ENCODE data around the gene SLC35F1. TPM values are rescaled to one million over a fixed set of nuclear protein-coding genes. Genes with fewer than 3 reads are reported as not detected.

Gene SLC35F1
- total RNA-seq, 1 donor from 2014 or later, result 4.5 TPM

GRCh38 chr6:118186672-118187567, 279.9 kb downstream of the SLC35F1 start:
- TF ChIP-seq CTCF (IDR thresholded peaks at IDR 0.05; ENCODE audit: unreplicated experiment), result no peak
- no peaks in the 10 kb centered on the region for H3K36me3 Mint-ChIP-seq (ENCODE audit: insufficient read depth)
- H3K27me3 Mint-ChIP-seq, result no peaks in the 10 kb centered on the region
- H3K9me3 Mint-ChIP-seq (ENCODE audit: low read depth), result no peaks in the 10 kb centered on the region
- H3K27ac Mint-ChIP-seq, result no peak overlapping the region
- no peak for DNase-seq (ENCODE audit: low spot score, unreplicated experiment)
- no peak overlapping the region for H3K4me3 Mint-ChIP-seq (ENCODE audit: low read depth)
- no peaks in the 10 kb centered on the region for H3K4me1 Mint-ChIP-seq (ENCODE audit: low read depth)

- TF ChIP-seq CTCF (IDR thresholded peaks at IDR 0.05; ENCODE audit: unreplicated experiment), result no peak
- DNase-seq (ENCODE audit: low spot score, unreplicated experiment), result no peak
- H3K4me1 Mint-ChIP-seq (ENCODE audit: low read depth), result no peaks in the 10 kb centered on the region
- no peaks in the 10 kb centered on the region for H3K36me3 Mint-ChIP-seq (ENCODE audit: insufficient read depth)
- H3K27ac Mint-ChIP-seq, result no peak overlapping the region
- H3K9me3 Mint-ChIP-seq (ENCODE audit: low read depth), result no peaks in the 10 kb centered on the region
- no peak overlapping the region for H3K4me3 Mint-ChIP-seq (ENCODE audit: low read depth)
- no peaks in the 10 kb centered on the region for H3K27me3 Mint-ChIP-seq
These were observed 280.6 kb downstream of the SLC35F1 start for GRCh38 chr6:118187568-118188164.

GRCh38 chr6:118188561-118188960, 281.5 kb downstream of the SLC35F1 start:
- no peak for DNase-seq (ENCODE audit: low spot score, unreplicated experiment)
- no peaks in the 10 kb centered on the region for H3K4me1 Mint-ChIP-seq (ENCODE audit: low read depth)
- no peak for TF ChIP-seq CTCF (IDR thresholded peaks at IDR 0.05; ENCODE audit: unreplicated experiment)
- no peak overlapping the region for H3K4me3 Mint-ChIP-seq (ENCODE audit: low read depth)
- no peaks in the 10 kb centered on the region for H3K27me3 Mint-ChIP-seq
- no peaks in the 10 kb centered on the region for H3K36me3 Mint-ChIP-seq (ENCODE audit: insufficient read depth)
- H3K9me3 Mint-ChIP-seq (ENCODE audit: low read depth), result no peaks in the 10 kb centered on the region
- H3K27ac Mint-ChIP-seq, result no peak overlapping the region

- H3K4me1 Mint-ChIP-seq (ENCODE audit: low read depth), result peaks cover 4% of the 10 kb centered on the region
- no peak overlapping the region for H3K27ac Mint-ChIP-seq
- no peak for TF ChIP-seq CTCF (IDR thresholded peaks at IDR 0.05; ENCODE audit: unreplicated experiment)
- no peaks in the 10 kb centered on the region for H3K9me3 Mint-ChIP-seq (ENCODE audit: low read depth)
- H3K36me3 Mint-ChIP-seq (ENCODE audit: insufficient read depth), result no peaks in the 10 kb centered on the region
- H3K27me3 Mint-ChIP-seq, result no peaks in the 10 kb centered on the region
- H3K4me3 Mint-ChIP-seq (ENCODE audit: low read depth), result no peak overlapping the region
- DNase-seq (ENCODE audit: low spot score, unreplicated experiment), result no peak
These were observed 290.5 kb downstream of the SLC35F1 start for GRCh38 chr6:118197539-118197938.

- H3K27me3 Mint-ChIP-seq, result no peaks in the 10 kb centered on the region
- no peak for TF ChIP-seq CTCF (IDR thresholded peaks at IDR 0.05; ENCODE audit: unreplicated experiment)
- no peaks in the 10 kb centered on the region for H3K36me3 Mint-ChIP-seq (ENCODE audit: insufficient read depth)
- no peak overlapping the region for H3K4me3 Mint-ChIP-seq (ENCODE audit: low read depth)
- H3K27ac Mint-ChIP-seq, result peak overlapping the region; percentile 27
- no peaks in the 10 kb centered on the region for H3K9me3 Mint-ChIP-seq (ENCODE audit: low read depth)
- no peak for DNase-seq (ENCODE audit: low spot score, unreplicated experiment)
- H3K4me1 Mint-ChIP-seq (ENCODE audit: low read depth), result peaks cover 4% of the 10 kb centered on the region
These were observed 291.7 kb downstream of the SLC35F1 start for GRCh38 chr6:118198746-118199145.

Measured in progenitor cell of endocrine pancreas (in vitro differentiated cells).